GM18951 (cell line): ENCODE measurements around the gene FGFR4.
"Not testable (repeated sequence)": the region's sequence is repeated elsewhere in the genome, so short reads cannot be mapped to it uniquely, and the experiment has no call there.

ENCODE experiments used
- POLR2A ChIP-seq: IDR thresholded peaks from 4 replicates; pipeline ENCODE4 v1.6.1; 2011; ENCODE audit warnings: mild to moderate bottlenecking; ENCODE audit not compliant: insufficient read length, insufficient read depth; ENCODE audit errors: extremely low read depth
- in situ Hi-C: fragments of 300-500 bp; cut with MboI; formaldehyde crosslinking; loops from one replicate; pipeline ENCODE4 v1.12.0; 2022; ENCODE audit warnings: low sequenced_read_pairs, mixed read lengths, inconsistent platforms; ENCODE audit not compliant: unreplicated experiment

The FGFR4 gene

GRCh38 chr5:177086654-177087397 is at the start of gene FGFR4:
TSS of gene FGFR4 (plus strand) at chr5:177086915. CDS start at chr5:177089603, 2,688 bp downstream.
- in situ Hi-C loops, result no loop called here

GRCh38 chr5:177036921-177037320 is 49.8 kb upstream of the FGFR4 start:
- in situ Hi-C loops, result no loop called here
- TF ChIP-seq POLR2A, result no peak

More at GRCh38 chr5:177086654-177087397, at the start of gene FGFR4:
- TF ChIP-seq POLR2A, result peak; percentile 28

GRCh38 chr5:177040814-177041420 is 45.8 kb upstream of the FGFR4 start:
- TF ChIP-seq POLR2A, result no peak
- in situ Hi-C loops, result no loop called here

GRCh38 chr5:177041936-177042335 is 44.8 kb upstream of the FGFR4 start:
- in situ Hi-C loops, result no loop called here
- no peak for TF ChIP-seq POLR2A

- TF ChIP-seq POLR2A, result no peak
- in situ Hi-C loops, result no loop called here
These were observed 43.6 kb upstream of the FGFR4 start for GRCh38 chr5:177043114-177043513.

GRCh38 chr5:177043958-177044357 is 42.8 kb upstream of the FGFR4 start:
- in situ Hi-C loops, result no loop called here

GRCh38 chr5:177044641-177045040 is 42.1 kb upstream of the FGFR4 start:
- in situ Hi-C loops, result no loop called here
- TF ChIP-seq POLR2A, result no peak

More at GRCh38 chr5:177043958-177044357, 42.8 kb upstream of the FGFR4 start:
- no peak for TF ChIP-seq POLR2A

GRCh38 chr5:177045631-177046030 is 41.1 kb upstream of the FGFR4 start:
- in situ Hi-C loops, result no loop called here
- TF ChIP-seq POLR2A, result no peak

- in situ Hi-C loops, result not testable (repeated sequence)
These were observed 38.2 kb upstream of the FGFR4 start for GRCh38 chr5:177048531-177048930.

GRCh38 chr5:177049285-177049684 is 37.4 kb upstream of the FGFR4 start:
- no peak for TF ChIP-seq POLR2A
- in situ Hi-C loops, result no loop called here

- in situ Hi-C loops, result no loop called here
- TF ChIP-seq POLR2A, result no peak
These were observed 22.0 kb upstream of the FGFR4 start for GRCh38 chr5:177064500-177065277.

GRCh38 chr5:177065491-177065890 is 21.2 kb upstream of the FGFR4 start:
- TF ChIP-seq POLR2A, result no peak
- in situ Hi-C loops, result no loop called here

GRCh38 chr5:177066224-177066623 is 20.5 kb upstream of the FGFR4 start:
- no peak for TF ChIP-seq POLR2A
- in situ Hi-C loops, result no loop called here

GRCh38 chr5:177067503-177067902 is 19.2 kb upstream of the FGFR4 start:
- in situ Hi-C loops, result no loop called here

More at GRCh38 chr5:177067503-177067902, 19.2 kb upstream of the FGFR4 start:
- no peak for TF ChIP-seq POLR2A
